Ammon's horn (tissue), 1 donor: ENCODE data around the gene NOX5.

ENCODE experiments used
- DNase-seq: peaks from one replicate; pipeline ENCODE4 v3.0.0-alpha.2; 2016; ENCODE audit warnings: low spot score

Gene NOX5

DNA sequence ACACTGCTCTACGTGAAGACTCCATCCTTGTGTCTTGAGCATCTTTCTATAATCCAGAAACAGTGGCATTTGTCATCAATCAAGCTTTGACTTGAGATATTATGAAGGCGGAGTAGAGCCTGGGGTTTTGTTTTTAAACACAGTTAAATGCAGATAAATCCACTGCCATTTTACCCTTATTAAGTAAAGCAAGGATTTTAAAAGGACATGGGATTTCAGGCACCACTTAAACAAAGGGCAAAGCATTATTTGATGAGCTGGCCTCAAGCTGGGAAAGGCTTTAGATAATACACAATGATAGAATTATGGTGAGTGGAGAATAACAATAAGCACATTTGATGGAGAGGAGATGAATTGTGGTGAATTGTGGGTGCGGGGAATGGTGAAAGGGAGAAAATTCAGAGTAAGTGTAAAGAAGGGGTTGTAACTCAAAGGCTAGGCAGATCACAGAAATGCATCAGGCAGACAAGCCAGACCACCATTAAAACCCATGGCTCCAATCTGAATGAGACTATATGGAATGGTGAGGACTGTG, 91.0 kb downstream of the NOX5 start:
- no peak for DNase-seq

- DNase-seq: no peak
Observed at GRCh38 chr15:69107025-69107620, 92.6 kb downstream of the NOX5 start.
